DND-41 (cell line): ENCODE measurements around the gene PCDHGA1.

Source experiments
- EZH2 ChIP-seq: IDR thresholded peaks from 3 replicates; pipeline ENCODE4 v1.6.1; 2012; ENCODE audit warnings: borderline replicate concordance, low read depth, mild to moderate bottlenecking, moderate library complexity, low read length, inconsistent platforms; ENCODE audit not compliant: severe bottlenecking
- TF ChIP-seq, protein P1 (sequence below): IDR thresholded peaks from 2 replicates; pipeline ENCODE4 v1.5.1; 2012; ENCODE audit warnings: borderline replicate concordance, low read length, moderate library complexity, mild to moderate bottlenecking; ENCODE audit not compliant: poor library complexity, severe bottlenecking; ENCODE audit errors: extremely low read depth

DNA sequence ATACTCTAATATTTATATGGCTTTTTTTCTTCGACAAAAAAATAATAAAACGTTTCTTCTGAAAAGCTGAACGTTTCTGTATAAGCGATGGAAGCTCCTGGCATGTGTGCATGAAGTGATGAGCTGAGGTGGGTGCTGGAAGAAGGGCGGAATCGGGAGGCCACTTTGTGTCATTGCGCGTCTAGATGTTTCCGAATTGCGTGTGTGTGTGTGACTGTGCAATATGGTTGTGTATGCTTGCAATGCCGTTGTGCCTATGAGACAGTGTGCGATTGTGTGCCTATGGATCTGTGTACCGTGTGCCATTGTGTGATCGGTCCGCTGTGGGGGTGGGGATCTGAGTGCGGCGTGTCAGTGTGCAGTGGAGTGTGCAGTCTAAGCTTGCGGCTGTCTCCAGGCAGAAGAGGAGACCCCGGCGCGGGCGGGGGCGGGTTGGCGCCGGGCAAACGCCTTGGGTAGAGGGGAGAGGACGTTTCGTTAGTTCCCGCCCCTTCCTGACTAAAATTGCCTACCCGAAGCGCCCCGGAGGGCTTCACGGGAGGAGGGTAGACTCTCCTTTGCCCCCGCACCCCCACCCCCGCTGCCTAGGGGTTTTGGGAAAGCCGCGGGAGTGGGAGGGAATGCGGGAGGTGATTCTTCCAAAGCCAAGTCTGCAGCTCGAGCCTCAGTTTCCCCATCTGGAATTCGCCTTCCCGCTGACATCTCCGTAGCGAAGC is 182.8 kb downstream of the PCDHGA1 start:
- TF ChIP-seq, protein P1, sequence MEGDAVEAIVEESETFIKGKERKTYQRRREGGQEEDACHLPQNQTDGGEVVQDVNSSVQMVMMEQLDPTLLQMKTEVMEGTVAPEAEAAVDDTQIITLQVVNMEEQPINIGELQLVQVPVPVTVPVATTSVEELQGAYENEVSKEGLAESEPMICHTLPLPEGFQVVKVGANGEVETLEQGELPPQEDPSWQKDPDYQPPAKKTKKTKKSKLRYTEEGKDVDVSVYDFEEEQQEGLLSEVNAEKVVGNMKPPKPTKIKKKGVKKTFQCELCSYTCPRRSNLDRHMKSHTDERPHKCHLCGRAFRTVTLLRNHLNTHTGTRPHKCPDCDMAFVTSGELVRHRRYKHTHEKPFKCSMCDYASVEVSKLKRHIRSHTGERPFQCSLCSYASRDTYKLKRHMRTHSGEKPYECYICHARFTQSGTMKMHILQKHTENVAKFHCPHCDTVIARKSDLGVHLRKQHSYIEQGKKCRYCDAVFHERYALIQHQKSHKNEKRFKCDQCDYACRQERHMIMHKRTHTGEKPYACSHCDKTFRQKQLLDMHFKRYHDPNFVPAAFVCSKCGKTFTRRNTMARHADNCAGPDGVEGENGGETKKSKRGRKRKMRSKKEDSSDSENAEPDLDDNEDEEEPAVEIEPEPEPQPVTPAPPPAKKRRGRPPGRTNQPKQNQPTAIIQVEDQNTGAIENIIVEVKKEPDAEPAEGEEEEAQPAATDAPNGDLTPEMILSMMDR, result no peak
- no peak for TF ChIP-seq EZH2
